Measurements from ENCODE around the gene TAS2R38. TPM values are rescaled to one million over a fixed set of nuclear protein-coding genes. Genes with fewer than 3 reads are reported as not detected.

The TAS2R38 gene
- total and polyA plus RNA-seq, 10 donors, result not detected

DNA sequence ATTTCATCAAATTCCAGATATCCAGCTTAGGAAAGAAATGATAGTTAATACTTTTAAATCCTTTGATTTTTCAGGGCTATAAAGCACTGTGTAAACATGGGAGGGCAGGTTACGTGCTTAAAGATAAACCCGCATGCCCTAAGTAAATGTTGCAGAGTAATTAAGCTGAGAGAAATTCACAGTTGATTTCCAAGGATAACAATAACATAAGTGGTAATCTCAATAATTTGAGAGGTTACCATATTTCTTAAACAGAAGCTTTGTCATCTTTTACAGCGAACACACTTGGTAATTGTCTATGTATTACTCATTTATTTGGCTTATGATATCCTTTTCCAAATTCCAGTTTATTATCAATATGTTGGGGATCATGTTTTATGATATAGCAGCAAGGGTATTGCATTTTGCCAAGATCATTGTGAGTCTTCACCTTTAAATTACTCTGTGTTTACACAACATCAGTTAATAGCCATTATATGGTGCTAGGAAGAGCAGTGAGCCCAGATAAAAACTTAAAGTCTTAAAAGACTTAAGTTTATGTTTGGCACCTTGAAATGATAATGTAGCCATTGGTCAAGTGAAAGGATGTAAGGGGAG lies 37.5 kb upstream of the TAS2R38 start:
- DNase-seq, result no peak
- H3K4me3 ChIP-seq, result no peak overlapping the region
- H3K9me3 ChIP-seq, result no peaks in the 10 kb centered on the region
- peaks cover 0 to 8% (median 1%) of the 10 kb centered on the region in 6 donors for H3K4me1 ChIP-seq
- TF ChIP-seq POLR2A (IDR thresholded peaks at IDR 0.05) (no peak), POLR2AphosphoS5 (IDR thresholded peaks at IDR 0.05) (no peak), CTCF (IDR thresholded peaks at IDR 0.05 in 8 of 11, conservative IDR thresholded peaks at IDR 0.05 in 3 of 11) (no peak)
- no peak overlapping the region for H3K27ac ChIP-seq
- WGBS, 5 donors, result 59 to 94% (median 89%) methylated on average over 3 of the region's 3 CpGs
- no peaks in the 10 kb centered on the region for H3K27me3 ChIP-seq (replicated peaks in 1 of 7)
- intact Hi-C loops (cut with DNase I; ENCODE audit: low total_unique reads), result no loop called here
- peaks cover 0 to 18% (median 0%) of the 10 kb centered on the region in 6 donors for H3K36me3 ChIP-seq

- no peak overlapping the region for H3K27ac ChIP-seq
- DNase-seq, result no peak
- H3K27me3 ChIP-seq (replicated peaks in 1 of 7), result no peaks in the 10 kb centered on the region
- intact Hi-C loops (cut with DNase I; ENCODE audit: low total_unique reads), result no loop called here
- TF ChIP-seq POLR2A (IDR thresholded peaks at IDR 0.05) (no peak), POLR2AphosphoS5 (IDR thresholded peaks at IDR 0.05) (no peak), CTCF (IDR thresholded peaks at IDR 0.05 in 8 of 11, conservative IDR thresholded peaks at IDR 0.05 in 3 of 11) (no peak)
- no peak overlapping the region for H3K4me3 ChIP-seq
- peaks cover 0 to 8% (median 1%) of the 10 kb centered on the region in 6 donors for H3K4me1 ChIP-seq
- WGBS, 5 donors, result 81 to 96% (median 94%) methylated on average over 1 of the region's 1 CpG
- H3K36me3 ChIP-seq, result peaks cover 0 to 18% (median 0%) of the 10 kb centered on the region in 6 donors
- H3K9me3 ChIP-seq, result no peaks in the 10 kb centered on the region
These were observed 35.6 kb upstream of the TAS2R38 start for GRCh38 chr7:142009187-142009586.

GRCh38 chr7:142006577-142006976 lies 33.0 kb upstream of the TAS2R38 start:
- H3K4me3 ChIP-seq, result no peak overlapping the region
- no peak for DNase-seq
- peak overlapping the region in 1 of 8 donors; percentile 19 for H3K27ac ChIP-seq
- intact Hi-C loops (cut with DNase I; ENCODE audit: low total_unique reads), result no loop called here
- 87 to 93% (median 90%) methylated on average over 2 of the region's 2 CpGs for WGBS, 5 donors
- no peaks in the 10 kb centered on the region for H3K9me3 ChIP-seq
- H3K4me1 ChIP-seq, result no peaks in the 10 kb centered on the region
- no peak for TF ChIP-seq POLR2AphosphoS5 (IDR thresholded peaks at IDR 0.05)
- no peak for TF ChIP-seq CTCF (IDR thresholded peaks at IDR 0.05 in 8 of 11, conservative IDR thresholded peaks at IDR 0.05 in 3 of 11)
- TF ChIP-seq POLR2A (IDR thresholded peaks at IDR 0.05), result no peak
- no peaks in the 10 kb centered on the region for H3K27me3 ChIP-seq (replicated peaks in 1 of 7)
- peaks cover 0 to 18% (median 0%) of the 10 kb centered on the region in 6 donors for H3K36me3 ChIP-seq

- Histone ChIP-seq H3K4me1 (no peaks in the 10 kb centered on the region), H3K36me3 (no peaks in the 10 kb centered on the region), H3K4me3 (no peak overlapping the region), H3K9me3 (peaks cover 0 to 5% (median 0%) of the 10 kb centered on the region in 8 donors), H3K27me3 (replicated peaks in 1 of 7) (peaks cover 0 to 2% (median 0%) of the 10 kb centered on the region in 7 donors), H3K27ac (no peak overlapping the region)
- 85 to 97% (median 96%) methylated on average over 1 of the region's 1 CpG for WGBS, 5 donors
- intact Hi-C loops (cut with DNase I; ENCODE audit: low total_unique reads), result no loop called here
- TF ChIP-seq CTCF (IDR thresholded peaks at IDR 0.05 in 8 of 11, conservative IDR thresholded peaks at IDR 0.05 in 3 of 11) (no peak), POLR2A (IDR thresholded peaks at IDR 0.05) (no peak), POLR2AphosphoS5 (IDR thresholded peaks at IDR 0.05) (no peak)
- no peak for DNase-seq
These were observed 28.6 kb upstream of the TAS2R38 start for GRCh38 chr7:142002179-142002578.

Measured in spleen (tissue), 11 donors.